Suppressor macrophage (primary cell): Measurements from ENCODE around the gene KCNJ8.
"Not testable (repeated sequence)": the region's sequence is repeated elsewhere in the genome, so short reads cannot be mapped to it uniquely, and the experiment has no call there.

Experiments used
- DNase-seq, 4 experiments: peaks; one replicate each; pipeline ENCODE4 v3.0.0-alpha.2; 2020 to 2022

KCNJ8 gene

DNA sequence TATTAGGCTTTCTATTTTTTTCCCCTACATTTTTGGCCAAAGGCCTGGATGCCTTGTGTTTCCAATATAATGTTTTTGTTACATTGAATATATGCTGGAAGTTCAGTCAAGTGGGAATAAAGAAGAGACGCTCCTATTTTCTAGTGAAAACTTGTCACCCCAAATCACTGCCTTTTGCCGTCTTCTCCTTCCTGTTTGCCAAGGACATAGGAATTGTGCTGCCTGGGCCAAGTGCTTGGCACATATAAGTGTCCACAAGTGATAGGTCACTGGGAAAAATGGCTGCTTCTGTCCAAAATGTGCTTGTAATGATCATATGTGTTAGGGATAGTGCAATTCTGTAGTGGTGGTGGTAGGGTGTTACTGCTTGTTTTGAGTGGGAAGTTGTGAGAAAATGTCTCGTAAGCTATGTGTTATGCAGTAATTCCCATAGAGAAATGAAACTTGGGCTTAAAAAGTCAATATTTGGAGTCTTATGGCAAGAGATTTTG is 11.6 kb upstream of the KCNJ8 start:
- no peak for DNase-seq

GRCh38 chr12:21782723-21783122 is 8.2 kb upstream of the KCNJ8 start:
- DNase-seq = not testable (repeated sequence)

GRCh38 chr12:21780786-21781185 is 6.3 kb upstream of the KCNJ8 start:
- no peak for DNase-seq

DNA sequence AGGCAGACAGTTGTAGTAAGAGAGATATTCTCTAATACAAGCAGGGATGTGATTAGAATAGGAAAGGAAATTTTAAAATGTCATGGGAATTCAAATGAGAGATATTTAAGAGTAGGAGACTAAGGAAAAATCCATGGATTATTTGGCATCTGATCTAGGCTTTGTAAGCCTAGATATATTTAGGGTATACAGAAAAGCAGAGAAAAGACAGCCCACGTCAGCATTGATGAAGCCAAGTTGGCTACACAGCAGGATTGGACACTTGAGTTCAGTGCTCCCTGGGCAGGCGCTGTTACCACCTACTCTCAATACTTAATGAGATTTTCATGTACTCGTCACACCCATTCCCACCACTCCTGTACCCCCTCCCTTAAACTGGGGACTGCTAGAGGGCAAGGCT is 1.7 kb upstream of the KCNJ8 start:
- no peak for DNase-seq

- DNase-seq = no peak
Measured at GRCh38 chr12:21775133-21775820, 771 bp upstream of the KCNJ8 start.

DNA sequence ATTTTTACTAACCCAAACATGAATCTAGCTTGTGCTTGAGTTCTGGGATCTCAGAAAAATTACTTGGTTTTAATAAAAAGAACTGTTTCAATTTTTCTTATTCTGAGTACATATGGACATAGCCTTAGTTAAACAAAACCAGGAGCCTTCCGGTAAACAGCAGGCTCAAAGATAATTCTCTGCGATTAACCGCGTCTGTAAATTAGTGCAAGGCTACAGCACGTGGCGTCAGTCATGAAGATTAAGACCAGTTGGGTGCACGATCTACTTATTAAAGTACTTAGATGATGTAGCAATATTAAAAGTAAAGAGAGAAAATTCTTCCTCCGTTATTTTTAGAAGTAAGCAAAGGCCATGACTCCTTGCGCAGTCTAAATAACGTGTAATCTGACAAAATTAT is 700 bp downstream of the KCNJ8 start:
- DNase-seq = no peak

- DNase-seq = peak in 1 of 4 experiments; percentile 6
Measured at GRCh38 chr12:21773263-21773741, 1.2 kb downstream of the KCNJ8 start.

DNA sequence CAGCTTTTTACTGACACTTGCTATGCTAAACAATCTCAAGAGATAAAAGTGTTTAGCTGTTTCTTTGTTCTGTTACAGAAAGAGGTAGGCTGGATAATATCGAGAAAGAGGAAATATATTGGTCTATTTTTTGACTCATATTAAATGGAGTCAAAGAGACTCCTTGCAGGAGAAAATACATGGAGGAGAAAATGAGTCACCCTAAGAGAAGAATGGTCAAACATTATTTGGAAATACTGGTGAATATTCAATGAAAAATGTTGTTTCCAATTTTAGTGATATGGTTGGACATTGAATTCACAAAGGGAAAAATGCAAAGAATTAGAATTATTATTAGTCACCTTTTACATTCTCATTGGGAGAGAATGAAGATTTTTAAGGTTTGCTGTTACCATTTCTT is 3.2 kb downstream of the KCNJ8 start:
- no peak for DNase-seq

GRCh38 chr12:21769307-21769706 is 5.2 kb downstream of the KCNJ8 start:
- no peak for DNase-seq

DNA sequence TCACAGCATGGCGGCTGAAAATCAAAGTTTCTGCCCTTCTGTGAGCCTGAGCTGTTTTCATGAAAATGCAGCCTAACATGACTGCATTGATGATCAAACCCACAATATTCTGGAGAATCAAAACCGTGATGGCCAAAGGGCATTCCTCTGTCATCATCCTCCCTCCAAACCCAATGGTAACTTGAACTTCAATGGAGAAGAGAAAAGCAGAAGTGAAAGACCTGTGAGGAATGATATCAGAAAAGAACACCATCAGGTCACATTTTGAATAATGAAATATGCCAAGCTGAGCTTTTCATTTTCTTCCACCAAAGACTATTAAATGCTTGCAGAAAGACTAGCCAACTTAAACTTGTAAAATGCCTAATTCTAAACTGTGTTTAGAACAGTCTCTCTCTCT is 8.1 kb downstream of the KCNJ8 start:
- DNase-seq = no peak

- no peak for DNase-seq
Measured at GRCh38 chr12:21764950-21765349, 9.6 kb downstream of the KCNJ8 start.

DNA sequence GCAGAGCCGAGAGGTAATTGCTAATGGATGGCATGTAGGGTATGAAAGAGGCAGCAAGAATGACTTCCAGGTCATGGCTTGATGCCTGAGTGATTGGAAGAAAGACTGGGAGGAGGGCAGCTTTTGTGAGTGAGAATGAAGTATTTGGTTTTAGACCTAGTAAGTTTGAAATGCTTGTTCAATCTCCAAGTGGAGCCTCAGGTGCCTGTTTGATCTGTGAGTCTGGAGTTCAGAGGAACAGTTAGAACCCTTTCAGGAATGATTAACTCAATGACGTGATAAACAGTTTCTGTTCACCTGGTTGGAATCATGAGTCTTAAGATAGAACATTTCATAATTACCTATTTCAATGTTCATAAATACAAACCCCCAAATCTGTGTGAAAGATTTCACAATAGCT is 10.4 kb downstream of the KCNJ8 start:
- no peak for DNase-seq

GRCh38 chr12:21763531-21763930 is 11.0 kb downstream of the KCNJ8 start:
- DNase-seq = no peak

DNA sequence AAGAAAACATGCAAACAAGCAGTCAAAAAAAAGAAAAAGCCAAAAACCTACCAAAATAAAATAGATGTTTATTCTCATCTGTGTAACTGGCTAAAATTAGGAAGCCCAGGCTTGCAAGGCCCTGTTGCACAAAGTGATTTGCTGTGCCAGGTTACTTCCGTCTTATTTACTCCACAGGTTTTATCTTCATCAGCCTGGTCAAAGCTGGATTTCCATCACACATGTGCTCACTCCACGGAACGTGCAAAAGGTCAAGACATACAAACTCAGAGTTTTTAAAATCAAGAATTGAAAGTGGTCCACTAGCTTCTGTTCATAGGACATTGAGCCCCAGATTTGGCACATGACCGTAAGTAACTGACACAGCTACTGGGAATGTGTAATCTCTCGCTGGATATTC is 14.8 kb downstream of the KCNJ8 start:
- DNase-seq = no peak

- no peak for DNase-seq
Measured at GRCh38 chr12:21757735-21758134, 16.8 kb downstream of the KCNJ8 start.

GRCh38 chr12:21756699-21757098 is 17.8 kb downstream of the KCNJ8 start:
- no peak for DNase-seq

- DNase-seq = no peak
Measured at GRCh38 chr12:21751517-21751916, 23.0 kb downstream of the KCNJ8 start.

- no peak for DNase-seq
Measured at GRCh38 chr12:21745258-21745657, 29.2 kb downstream of the KCNJ8 start.

GRCh38 chr12:21731144-21731543 is 43.4 kb downstream of the KCNJ8 start:
- DNase-seq = no peak

GRCh38 chr12:21725731-21726130 is 48.8 kb downstream of the KCNJ8 start:
- DNase-seq = no peak

DNA sequence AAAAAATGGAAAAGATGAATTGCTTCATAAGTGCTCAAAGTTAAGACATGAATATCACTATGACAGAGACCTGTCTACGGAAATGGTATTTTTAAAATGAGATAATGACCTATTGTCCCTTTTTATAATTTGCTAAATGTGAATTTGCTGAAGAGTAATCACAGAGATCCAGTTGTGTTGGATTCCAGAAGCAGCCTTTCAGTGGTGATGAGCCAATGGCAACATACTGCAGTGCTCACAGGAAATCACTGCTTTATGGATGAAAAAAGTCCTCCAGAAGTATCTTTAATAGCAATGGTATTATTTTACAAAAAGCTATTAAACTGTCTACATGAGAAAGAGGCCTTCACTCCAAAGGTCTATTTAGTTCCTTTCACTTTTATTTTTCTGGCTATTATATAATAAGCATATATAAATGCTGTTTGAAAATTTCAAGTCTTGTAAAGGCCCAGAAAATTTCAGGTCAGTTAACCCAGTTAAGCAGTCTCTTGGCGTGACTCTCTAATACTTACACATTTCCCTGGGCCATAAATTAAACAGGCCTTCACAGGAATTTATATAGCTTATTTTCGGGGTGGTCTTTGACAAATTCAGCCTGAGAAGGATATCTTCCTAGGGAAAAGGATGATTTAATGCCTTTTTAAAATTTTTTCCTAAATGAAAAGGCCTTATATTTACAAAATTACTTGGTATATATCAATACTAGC is 55.4 kb downstream of the KCNJ8 start:
- no peak for DNase-seq

GRCh38 chr12:21718403-21718802 is 56.1 kb downstream of the KCNJ8 start:
- DNase-seq = no peak

- DNase-seq = no peak
Measured at GRCh38 chr12:21717767-21718166, 56.7 kb downstream of the KCNJ8 start.

- peak; percentile 27 to 61 (median 53) for DNase-seq
Measured at GRCh38 chr12:21715386-21715785, 59.1 kb downstream of the KCNJ8 start.
